Frontal cortex (tissue), 4 donors: Measurements from ENCODE around the gene ADGRF1. TPM values are rescaled to one million over a fixed set of nuclear protein-coding genes. Genes with fewer than 3 reads are reported as not detected.
"Not testable (repeated sequence)": the region's sequence is repeated elsewhere in the genome, so short reads cannot be mapped to it uniquely, and the experiment has no call there.

ENCODE experiments used
- DNase-seq, 2 donors: peaks; one replicate each; pipeline ENCODE4 v3.0.0; 2012; ENCODE audit warnings: low spot score in 2 of 2
- FAIRE-seq: peaks from 2 replicates; lab custom pipeline; 2012; peaks lifted over from hg19 to GRCh38; lab: Jason Lieb, UNC
- total RNA-seq: library from RNA; depleted of rRNA; stranded (reverse); fragments of >200 nt; gene quantifications from one replicate; pipeline ENCODE4 v1.2.3, GENCODE V29; 2014
- donor health status: control.
- donor health status: control.
- donor health status: control.

Gene ADGRF1
- total RNA-seq: not detected

GRCh38 chr6:47042275-47042791 is at the start of gene ADGRF1:
Gene ADGRF1 (minus strand): TSS chr6:47042332. CDS start chr6:47029061, 13,271 bp downstream.
- DNase-seq (no peak), FAIRE-seq (no peak)

DNA sequence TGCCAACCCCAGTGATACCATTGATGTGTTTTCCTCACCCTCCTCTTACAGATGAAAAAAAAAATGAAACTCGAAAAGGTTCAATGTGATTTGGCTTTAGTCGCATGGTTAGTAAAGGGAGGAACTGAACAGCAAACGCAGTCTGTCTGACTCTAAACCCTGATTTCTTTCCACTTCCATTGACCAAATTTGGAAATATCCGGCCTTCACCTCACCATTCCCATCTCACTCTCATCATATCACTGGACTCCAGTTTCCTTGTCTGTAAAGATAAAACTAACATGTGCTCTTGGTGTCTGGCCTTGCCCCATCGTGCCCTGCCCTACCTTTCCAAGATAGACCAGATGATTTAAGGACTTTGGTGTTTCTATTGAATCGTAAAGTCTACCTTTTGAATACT is 48.7 kb upstream of the ADGRF1 start:
- FAIRE-seq: no peak
- DNase-seq: no peak

DNA sequence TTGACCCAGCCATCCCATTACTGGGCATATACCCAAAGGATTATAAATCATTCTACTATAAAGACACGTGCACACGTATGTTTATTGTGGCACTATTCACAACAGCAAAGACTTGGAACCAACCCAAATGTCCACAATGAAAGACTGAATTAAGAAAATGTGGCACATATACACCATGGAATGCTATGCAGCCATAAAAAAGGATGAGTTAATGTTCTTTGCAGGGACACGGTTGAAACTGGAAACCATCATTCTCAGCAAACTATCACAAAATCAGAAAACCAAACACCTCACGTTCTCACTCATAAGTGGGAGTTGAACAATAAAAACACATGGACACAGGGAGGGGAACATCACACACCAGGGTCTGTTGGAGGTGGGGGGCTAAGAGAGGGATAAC is 47.3 kb upstream of the ADGRF1 start:
- DNase-seq, FAIRE-seq: not testable (repeated sequence)

DNA sequence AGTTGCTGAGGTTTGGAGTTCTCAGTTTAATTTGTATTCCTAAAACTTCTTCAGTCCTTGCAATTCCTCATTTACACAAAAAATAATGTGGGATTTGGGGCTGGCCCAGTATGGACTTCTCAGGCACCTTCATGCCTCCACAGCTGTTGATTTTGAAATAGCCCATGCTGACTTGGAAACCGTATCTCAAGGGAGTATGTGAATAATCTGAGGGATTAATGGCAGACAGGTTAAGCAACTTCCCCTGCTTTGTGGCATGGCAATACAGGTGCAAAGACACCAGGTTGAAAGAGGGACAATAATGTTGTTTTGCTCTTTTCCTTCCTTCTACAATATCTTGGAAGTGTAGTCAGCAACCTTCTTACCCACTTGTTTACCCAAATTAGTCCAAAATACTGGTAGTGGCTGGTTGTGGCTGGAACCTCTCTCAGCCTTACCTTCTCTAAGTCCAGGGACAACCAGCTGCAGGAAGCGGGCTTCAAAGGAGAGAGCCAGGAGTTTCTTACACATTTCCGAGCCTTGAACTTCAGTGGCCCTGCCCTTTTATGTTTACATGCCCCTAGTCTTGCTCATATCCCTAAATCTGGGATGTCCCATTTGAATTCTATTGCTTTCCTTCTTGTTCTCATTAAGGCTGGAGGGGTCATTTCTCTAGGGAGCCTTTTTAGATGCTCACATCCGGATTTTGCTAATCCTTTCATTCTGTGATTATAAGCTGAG is 44.1 kb upstream of the ADGRF1 start:
- no peak for FAIRE-seq
- no peak for DNase-seq

DNA sequence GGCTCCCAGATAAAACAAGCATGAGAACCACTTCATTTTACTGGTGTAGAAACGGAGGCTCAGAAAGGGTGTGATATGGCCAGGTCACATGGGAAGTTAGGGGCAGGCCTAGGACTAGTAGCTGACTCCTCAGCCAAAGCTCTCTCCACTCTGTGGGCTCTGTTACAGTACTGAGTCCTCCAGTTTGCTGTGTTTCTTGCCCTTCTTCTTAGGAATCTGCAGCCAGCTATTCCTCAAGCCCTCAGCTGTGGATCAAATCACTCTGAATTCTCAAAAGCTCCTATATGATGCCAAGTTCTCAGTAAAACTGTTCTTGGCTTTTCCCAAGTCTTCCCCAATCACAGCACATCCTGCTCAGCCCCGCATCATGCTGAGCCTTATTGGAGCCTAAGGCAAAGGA is 42.5 kb upstream of the ADGRF1 start:
- DNase-seq (no peak), FAIRE-seq (no peak)

- DNase-seq: no peak
- no peak for FAIRE-seq
These were observed 41.5 kb upstream of the ADGRF1 start for GRCh38 chr6:47083586-47084047.

DNA sequence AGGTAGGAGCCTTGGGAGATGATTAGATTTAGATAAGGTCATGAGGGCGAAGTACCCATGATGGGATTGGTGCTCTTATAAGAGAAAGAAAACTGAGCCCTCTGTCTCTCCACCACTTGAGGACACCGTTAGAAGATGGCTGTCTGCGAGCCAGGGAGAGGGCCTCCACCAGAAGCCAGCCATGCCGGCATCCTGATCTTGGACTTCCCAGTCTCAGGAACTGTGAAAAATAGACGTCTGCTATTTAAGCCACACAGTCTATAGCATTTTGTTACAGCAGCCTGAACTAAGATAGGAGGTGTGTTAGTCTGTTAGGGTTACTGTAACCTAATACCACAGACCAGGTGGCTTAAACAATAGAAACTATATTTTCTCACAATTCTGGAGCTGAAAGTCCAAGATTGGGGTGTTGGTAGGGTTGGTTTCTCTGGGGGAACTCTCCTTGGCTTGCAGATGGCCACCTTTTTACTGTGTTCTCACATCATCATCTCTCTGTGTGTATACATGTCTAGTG is 38.0 kb upstream of the ADGRF1 start:
- FAIRE-seq: no peak
- DNase-seq: no peak

DNA sequence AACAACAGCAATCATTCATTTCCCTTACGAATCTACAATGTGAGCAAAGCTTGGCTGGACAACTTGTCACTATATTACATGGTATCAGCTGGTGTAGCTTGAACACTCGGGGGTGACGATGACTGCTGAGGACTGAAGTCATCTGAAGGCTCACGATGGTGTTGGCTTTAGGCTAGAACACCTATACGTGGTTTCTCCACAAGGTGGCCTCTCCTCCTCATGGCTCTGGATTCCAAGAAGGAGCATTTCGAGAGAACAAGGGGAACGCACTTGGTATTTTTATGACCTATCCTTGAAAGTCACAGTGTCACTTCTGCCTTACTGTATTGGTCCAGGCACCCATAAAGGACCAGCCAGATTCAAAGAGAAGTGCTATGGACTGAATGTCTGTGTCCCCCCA is 37.5 kb upstream of the ADGRF1 start:
- no peak for DNase-seq

GRCh38 chr6:47078991-47079390 is 36.9 kb upstream of the ADGRF1 start:
- FAIRE-seq: no peak
- no peak for DNase-seq

More for the DNA sequence above, 37.5 kb upstream of the ADGRF1 start:
- FAIRE-seq: no peak

DNA sequence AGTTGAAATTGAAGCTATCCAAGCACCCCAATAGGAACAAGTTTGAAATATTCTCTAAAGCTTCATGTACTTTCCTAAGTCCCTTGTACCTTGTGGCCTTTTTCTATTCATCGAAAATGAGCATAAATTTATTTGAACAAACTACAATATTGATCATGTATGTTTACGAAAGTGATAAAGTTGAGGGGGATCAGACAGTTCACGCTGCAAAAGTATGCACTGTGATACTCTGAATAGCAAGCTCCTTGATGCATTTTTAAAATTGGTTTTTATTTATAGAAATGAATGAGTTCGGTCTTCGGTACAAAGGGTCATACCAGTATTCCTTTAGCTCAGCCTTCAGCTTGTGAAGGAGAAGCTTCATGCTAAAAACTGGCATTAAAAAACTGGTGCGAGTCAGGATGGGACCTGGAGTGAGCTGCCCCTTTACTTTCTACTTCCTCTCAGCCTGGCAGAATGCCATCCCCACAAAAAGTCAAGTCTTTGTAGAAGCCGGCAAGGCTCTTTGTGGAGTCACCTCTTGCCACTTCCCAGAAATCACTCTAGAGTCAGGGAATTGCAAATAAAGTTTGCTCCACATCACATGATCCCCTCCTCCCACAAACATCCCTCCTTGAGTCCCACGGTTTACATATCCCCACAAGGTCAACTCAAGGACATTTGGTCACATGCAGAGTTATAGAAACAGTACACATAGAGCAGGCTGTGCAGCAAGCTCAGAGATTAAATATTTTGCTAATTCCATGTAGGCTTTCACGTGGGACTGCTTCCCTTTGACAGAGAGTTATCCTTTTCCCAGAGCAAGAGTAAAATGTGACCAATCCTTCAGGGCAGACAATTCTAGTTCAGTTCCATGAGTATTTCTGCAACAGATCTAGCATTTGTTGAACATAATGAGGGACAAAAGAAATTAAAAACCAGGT is 34.6 kb upstream of the ADGRF1 start:
- no peak for FAIRE-seq
- DNase-seq: no peak

DNA sequence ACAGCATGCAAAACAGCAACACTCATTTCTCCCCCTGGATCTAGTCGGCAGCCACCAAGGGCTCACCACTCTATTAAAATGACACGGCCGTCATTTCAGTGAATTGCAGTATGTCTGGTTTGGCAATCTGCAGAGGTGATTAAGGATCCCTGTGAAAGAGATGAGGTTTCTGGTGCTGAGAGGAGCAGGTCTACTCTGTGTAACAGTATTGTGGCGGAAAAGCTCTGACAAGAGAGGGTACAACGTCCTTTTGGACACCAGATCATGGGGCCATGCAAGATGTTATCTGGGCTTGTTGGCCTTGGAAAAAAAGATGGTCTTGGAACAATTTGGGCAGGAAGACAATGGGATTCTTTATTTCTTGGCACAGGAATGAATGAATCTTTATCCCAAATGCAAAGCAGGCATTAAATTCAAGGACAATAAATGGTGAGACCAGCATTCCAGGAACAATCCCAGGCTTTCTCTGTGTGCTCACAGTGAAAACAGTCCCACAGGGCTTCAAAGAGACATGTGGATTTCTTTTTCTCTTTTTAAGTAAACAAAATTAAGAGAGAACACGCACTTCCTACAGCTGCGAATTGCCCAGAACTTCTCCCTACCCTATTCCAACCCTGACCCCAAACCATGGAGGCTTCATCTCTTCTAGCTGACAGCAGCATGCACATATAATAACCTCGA is 33.7 kb upstream of the ADGRF1 start:
- FAIRE-seq (no peak), DNase-seq (no peak)

GRCh38 chr6:47075168-47075567 is 33.0 kb upstream of the ADGRF1 start:
- FAIRE-seq: no peak
- DNase-seq: no peak

DNA sequence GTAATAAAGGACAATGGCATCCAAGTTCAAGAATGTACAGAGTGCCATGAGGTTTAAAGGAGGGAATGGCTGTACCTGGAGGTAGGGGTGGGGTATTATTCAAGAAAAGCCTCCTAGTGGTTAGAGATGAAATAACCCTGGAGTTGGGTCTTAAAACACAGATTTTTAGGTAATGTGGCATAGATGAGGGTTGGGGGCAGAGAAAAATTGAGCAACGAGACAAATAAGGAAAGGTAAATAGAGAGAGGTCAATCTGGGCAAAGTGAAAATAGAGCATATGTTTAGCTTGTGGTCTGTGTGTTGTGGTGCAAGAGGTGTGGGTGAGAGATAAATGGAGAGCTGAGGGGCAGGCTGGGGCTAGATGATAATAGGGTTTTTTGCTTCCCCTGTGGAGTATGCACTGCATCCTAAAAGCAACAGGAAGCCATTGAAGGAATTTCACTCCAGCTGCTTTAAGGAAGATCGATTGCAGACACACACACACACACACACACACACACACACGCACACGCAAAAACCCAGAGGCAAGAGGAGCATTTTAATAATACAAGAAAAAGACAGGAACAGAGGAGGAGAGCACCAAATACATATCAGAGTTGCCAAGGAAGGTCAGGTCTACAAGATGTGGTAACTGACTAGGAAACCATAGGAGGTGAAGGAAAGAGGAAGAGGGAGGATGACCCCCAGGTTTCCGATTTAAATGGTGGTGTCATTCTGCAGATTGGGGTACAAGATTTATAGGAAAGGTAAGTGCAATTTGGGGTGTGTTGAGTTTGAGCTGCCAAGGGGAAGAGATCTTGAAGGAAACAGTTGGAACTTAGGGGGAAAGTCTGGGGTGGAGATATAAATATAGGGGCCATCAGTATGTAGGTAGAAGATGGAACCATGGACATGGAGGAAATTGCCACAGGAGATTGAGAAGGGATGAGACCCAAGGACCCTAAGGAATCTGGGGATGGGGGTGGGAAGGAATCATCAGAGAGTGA is 31.3 kb upstream of the ADGRF1 start:
- FAIRE-seq (no peak), DNase-seq (no peak)

- no peak for FAIRE-seq
- no peak for DNase-seq
These were observed 30.5 kb upstream of the ADGRF1 start for GRCh38 chr6:47072667-47073066.

- DNase-seq (no peak), FAIRE-seq (no peak)
These were observed 29.5 kb upstream of the ADGRF1 start for GRCh38 chr6:47071681-47072080.

- no peak for DNase-seq
- no peak for FAIRE-seq
These were observed 28.3 kb upstream of the ADGRF1 start for GRCh38 chr6:47070461-47070860.

- no peak for DNase-seq
- FAIRE-seq: no peak
These were observed 27.0 kb upstream of the ADGRF1 start for GRCh38 chr6:47069156-47069555.

DNA sequence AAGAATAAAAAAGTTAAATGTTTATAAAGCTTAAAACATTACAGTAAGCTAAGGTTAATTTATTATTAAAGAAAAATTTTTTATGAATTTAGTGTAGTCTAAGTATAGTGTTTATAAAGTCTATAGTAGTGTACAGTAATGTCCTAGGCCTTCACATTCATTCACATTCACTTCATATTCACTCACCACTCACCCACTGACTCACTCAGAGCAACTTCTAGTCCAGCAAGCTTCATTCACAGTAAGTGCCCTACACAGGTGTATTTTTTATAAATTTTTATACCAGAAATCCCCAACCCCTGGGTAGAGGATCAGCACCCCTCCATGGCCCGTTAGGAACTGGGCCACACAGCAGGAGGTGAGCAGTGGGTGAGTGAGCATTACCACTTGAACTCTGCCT is 24.3 kb upstream of the ADGRF1 start:
- FAIRE-seq: peak; percentile 74
- DNase-seq: no peak

DNA sequence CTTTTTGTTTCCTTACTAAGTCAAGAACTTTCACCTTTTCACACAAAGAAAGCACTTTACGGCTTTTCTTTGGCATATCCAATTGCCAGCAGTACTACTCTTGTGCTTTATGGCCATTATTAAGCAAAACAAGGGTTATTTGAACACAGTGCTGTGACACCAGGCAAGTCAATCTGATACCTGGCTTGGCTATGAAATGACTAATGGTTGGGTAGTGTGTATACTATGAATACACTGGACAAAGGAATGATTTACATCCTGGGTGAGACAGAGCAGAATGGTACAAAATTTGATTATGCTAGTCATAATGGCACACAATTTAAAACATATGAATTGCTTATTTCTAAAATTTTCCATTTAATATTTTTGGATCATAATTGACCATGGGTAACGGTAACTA is 22.1 kb upstream of the ADGRF1 start:
- no peak for FAIRE-seq
- no peak for DNase-seq
